ENCODE measurements around the gene GPM6B. TPM values are rescaled to one million over a fixed set of nuclear protein-coding genes. Genes with fewer than 3 reads are reported as not detected.
A peak's percentile ranks its signal among the peaks of the same experiment; 100 is the strongest.

Gene GPM6B
- total RNA-seq, 4 donors from 2014 or later: 44.0 to 82.4 (median 56.1) TPM

GRCh38 chrX:13742397-13743176 is 74.3 kb downstream of the GPM6B start:
- Histone ChIP-seq H3K27me3 (no peaks in the 10 kb centered on the region), H3K4me1 (peaks cover 0 to 4% (median 0%) of the 10 kb centered on the region in 3 donors), H3K36me3 (peaks cover 0 to 27% of the 10 kb centered on the region in 2 donors), H3K27ac (peak overlapping the region in 3 of 4 donors; percentile 32 to 64 (median 41)), H3K4me3 (no peak overlapping the region), H3K9me3 (no peaks in the 10 kb centered on the region)
- 51 to 79% methylated on average over 6 to 11 of the region's 13 CpGs for WGBS, 2 donors (ENCODE audit: low coverage in 1 of 2)
- peak; percentile 65 for ATAC-seq
- TF ChIP-seq POLR2A (IDR thresholded peaks at IDR 0.05) (no peak), EP300 (IDR thresholded peaks at IDR 0.05) (no peak), POLR2AphosphoS5 (IDR thresholded peaks at IDR 0.05) (peak; percentile 35), CTCF (IDR thresholded peaks at IDR 0.05) (no peak)

GRCh38 chrX:13741695-13742094 is 75.2 kb downstream of the GPM6B start:
- Histone ChIP-seq H3K9me3 (no peaks in the 10 kb centered on the region), H3K27me3 (no peaks in the 10 kb centered on the region), H3K27ac (no peak overlapping the region), H3K36me3 (peaks cover 0 to 22% of the 10 kb centered on the region in 2 donors), H3K4me3 (no peak overlapping the region), H3K4me1 (peaks cover 0 to 12% (median 0%) of the 10 kb centered on the region in 3 donors)
- ATAC-seq: no peak
- TF ChIP-seq EP300 (IDR thresholded peaks at IDR 0.05): no peak
- no peak for TF ChIP-seq CTCF (IDR thresholded peaks at IDR 0.05)
- TF ChIP-seq POLR2AphosphoS5 (IDR thresholded peaks at IDR 0.05): no peak
- no peak for TF ChIP-seq POLR2A (IDR thresholded peaks at IDR 0.05)
- 83% methylated on average over 6 of the region's 6 CpGs; no CpG with 5 or more reads in 1 of the 2 donors for WGBS, 2 donors (ENCODE audit: low coverage in 1 of 2)

GRCh38 chrX:13734278-13735172 is 82.4 kb downstream of the GPM6B start, which contains the start of the genes OFD1 and TRAPPC2:
OFD1 (plus strand) TSS chrX:13734748; CDS start chrX:13735072, 324 bp downstream.
TRAPPC2 (minus strand) TSS chrX:13734620; CDS start chrX:13719963, 14,657 bp downstream.
- Histone ChIP-seq H3K27me3 (no peaks in the 10 kb centered on the region), H3K27ac (peak within 1 kb of the TSS; percentile 83 to 93 (median 90)), H3K36me3 (no peaks in the 10 kb centered on the region), H3K4me1 (peaks cover 0 to 48% (median 0%) of the 10 kb centered on the region in 3 donors), H3K9me3 (no peaks in the 10 kb centered on the region), H3K4me3 (peak within 1 kb of the TSS; percentile 63 to 75)
- TF ChIP-seq CTCF (IDR thresholded peaks at IDR 0.05): peak in 1 of 4 experiments; percentile 17
- TF ChIP-seq POLR2AphosphoS5 (IDR thresholded peaks at IDR 0.05): peak; percentile 91
- TF ChIP-seq POLR2A (IDR thresholded peaks at IDR 0.05): peak; percentile 84 to 85
- TF ChIP-seq EP300 (IDR thresholded peaks at IDR 0.05): no peak
- peak; percentile 99 for ATAC-seq
- 0% methylated on average over 4 of the region's 75 CpGs; no CpG with 5 or more reads in 1 of the 2 donors for WGBS, 2 donors (ENCODE audit: low coverage in 1 of 2)

- 0 to 23% methylated on average over 4 of the region's 4 CpGs for WGBS, 2 donors (ENCODE audit: low coverage in 1 of 2)
- Histone ChIP-seq H3K27ac (peak overlapping the region; percentile 79 to 93 (median 90)), H3K36me3 (no peaks in the 10 kb centered on the region), H3K4me1 (peaks cover 0 to 48% (median 0%) of the 10 kb centered on the region in 3 donors), H3K4me3 (peak overlapping the region; percentile 63 to 75), H3K27me3 (no peaks in the 10 kb centered on the region), H3K9me3 (no peaks in the 10 kb centered on the region)
- no peak for TF ChIP-seq EP300 (IDR thresholded peaks at IDR 0.05)
- ATAC-seq: no peak
These were observed 83.4 kb downstream of the GPM6B start for GRCh38 chrX:13733506-13733905.

Data from gastroesophageal sphincter (tissue), 4 donors.